HG03575 (cell line): Measurements from ENCODE around the gene GSE1.

Experiments used
- ATAC-seq: cut with Tn5 transposase; IDR thresholded peaks from one replicate; pipeline ENCODE4 v1.9.1; 2021; ENCODE audit not compliant: unreplicated experiment, insufficient number of reproducible peaks, low FRiP score; ENCODE audit errors: extremely low read depth

GSE1 gene

GRCh38 chr16:85612801-85613603, at the start of gene GSE1:
Gene GSE1, plus strand, starts transcription at chr16:85613322. Its CDS starts 70 bp downstream, at chr16:85613392.
- ATAC-seq = no peak

- no peak for ATAC-seq
Measured at GRCh38 chr16:85563515-85564276, 49.4 kb upstream of the GSE1 start.

- ATAC-seq = no peak
Measured at GRCh38 chr16:85564277-85565051, 48.7 kb upstream of the GSE1 start.

GRCh38 chr16:85565340-85565739, 47.8 kb upstream of the GSE1 start:
- ATAC-seq = no peak

GRCh38 chr16:85565801-85566526, 47.2 kb upstream of the GSE1 start:
- no peak for ATAC-seq

- no peak for ATAC-seq
Measured at GRCh38 chr16:85566561-85567100, 46.5 kb upstream of the GSE1 start.

GRCh38 chr16:85567101-85567866, 45.8 kb upstream of the GSE1 start:
- no peak for ATAC-seq

GRCh38 chr16:85567935-85568334, 45.2 kb upstream of the GSE1 start:
- no peak for ATAC-seq

GRCh38 chr16:85568519-85568918, 44.6 kb upstream of the GSE1 start:
- ATAC-seq = no peak

GRCh38 chr16:85569039-85569614, 44.0 kb upstream of the GSE1 start:
- ATAC-seq = no peak

GRCh38 chr16:85569615-85570212, 43.4 kb upstream of the GSE1 start:
- no peak for ATAC-seq

- no peak for ATAC-seq
Measured at GRCh38 chr16:85570213-85570734, 42.8 kb upstream of the GSE1 start.

GRCh38 chr16:85570735-85571562, 42.2 kb upstream of the GSE1 start:
- ATAC-seq = no peak

GRCh38 chr16:85571563-85571812, 41.6 kb upstream of the GSE1 start:
- no peak for ATAC-seq

GRCh38 chr16:85571813-85572619, 41.1 kb upstream of the GSE1 start:
- ATAC-seq = no peak
